SJCRH30 (cell line): ENCODE measurements around the gene OTUB2. TPM values are rescaled to one million over a fixed set of nuclear protein-coding genes. Genes with fewer than 3 reads are reported as not detected.
A peak's percentile ranks its signal among the peaks of the same experiment; 100 is the strongest.

Experiments used
- DNase-seq, 2 experiments: peaks; one replicate each; pipeline ENCODE4 v3.0.0-alpha.2; 2015 to 2020
- H3K27ac ChIP-seq: fragments of 250-450 bp; sonication (Bioruptor Pico); 2 replicates; pipeline ENCODE4 v1.5.1; 2020; ENCODE audit warnings: mild to moderate bottlenecking, moderate library complexity
- H3K27me3 ChIP-seq: fragments of 250-450 bp; sonication (Bioruptor Pico); 2 replicates; pipeline ENCODE4 v1.5.1; 2020; ENCODE audit warnings: mild to moderate bottlenecking, moderate library complexity
- H3K36me3 ChIP-seq: fragments of 250-450 bp; sonication (Bioruptor Pico); 2 replicates; pipeline ENCODE4 v1.5.1; 2020; ENCODE audit warnings: mild to moderate bottlenecking, moderate library complexity
- H3K4me1 ChIP-seq: fragments of 250-450 bp; sonication (Bioruptor Pico); 2 replicates; pipeline ENCODE4 v1.5.1; 2020; ENCODE audit warnings: mild to moderate bottlenecking, moderate library complexity
- H3K4me3 ChIP-seq: fragments of 250-450 bp; sonication (Bioruptor Pico); 2 replicates; pipeline ENCODE4 v1.5.1; 2020; ENCODE audit warnings: mild to moderate bottlenecking, moderate library complexity
- H3K9me3 ChIP-seq: fragments of 250-450 bp; sonication (Bioruptor Pico); replicated peaks from 2 replicates; pipeline ENCODE4 v1.5.1; 2020; ENCODE audit warnings: mild to moderate bottlenecking, moderate library complexity
- total RNA-seq: library from RNA; depleted of rRNA; stranded (reverse); fragments of >200 nt; shearing (Covaris generic); gene quantifications from 2 replicates; pipeline ENCODE4 v1.2.3, GENCODE V29; 2014

OTUB2 gene
- total RNA-seq, 1 experiment from 2014 or later = 0.55 TPM

- H3K9me3 ChIP-seq = no peaks in the 10 kb centered on the region
- no peaks in the 10 kb centered on the region for H3K27me3 ChIP-seq
- H3K4me1 ChIP-seq = peaks cover 8% of the 10 kb centered on the region
- DNase-seq = no peak
- H3K27ac ChIP-seq = no peak overlapping the region
- H3K36me3 ChIP-seq = no peaks in the 10 kb centered on the region
- no peak overlapping the region for H3K4me3 ChIP-seq
These were observed 22.1 kb upstream of the OTUB2 start for GRCh38 chr14:94004015-94004414.

DNA sequence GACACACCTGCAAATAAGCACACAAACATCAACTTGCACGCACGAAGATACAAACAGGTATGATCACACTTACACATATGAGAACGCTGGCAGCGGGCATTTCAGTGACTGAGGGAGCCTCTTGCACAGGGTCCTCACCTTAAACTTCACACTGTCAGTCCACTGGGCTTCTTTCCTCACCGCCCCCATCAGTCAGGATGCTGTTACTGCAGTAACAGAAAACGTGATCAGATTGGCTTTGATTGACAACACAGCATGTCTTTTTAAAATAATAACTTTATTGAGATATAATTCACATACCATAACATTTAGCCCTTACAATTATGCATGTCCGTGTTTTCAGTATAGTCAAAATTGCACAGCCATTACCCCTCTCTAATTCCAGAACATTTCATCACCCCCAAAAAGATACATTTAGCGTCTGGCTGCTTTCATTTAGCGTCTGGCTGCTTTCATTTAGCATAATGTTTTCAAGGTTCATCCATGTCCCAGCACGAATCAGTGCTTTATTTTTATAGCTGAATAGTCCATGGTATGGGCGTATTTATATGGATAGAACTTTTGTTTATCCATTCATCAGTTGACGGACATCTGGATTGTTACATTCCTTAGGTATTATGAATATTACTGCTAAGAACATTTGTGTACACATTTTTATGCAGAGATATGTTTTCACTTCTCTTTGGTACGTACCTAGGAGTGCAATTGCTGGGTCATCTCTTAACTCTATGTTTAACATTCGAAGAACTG is 20.6 kb upstream of the OTUB2 start:
- Histone ChIP-seq H3K4me1 (peaks cover 19% of the 10 kb centered on the region), H3K4me3 (no peak overlapping the region), H3K27ac (no peak overlapping the region), H3K36me3 (no peaks in the 10 kb centered on the region), H3K27me3 (no peaks in the 10 kb centered on the region), H3K9me3 (no peaks in the 10 kb centered on the region)
- no peak for DNase-seq

DNA sequence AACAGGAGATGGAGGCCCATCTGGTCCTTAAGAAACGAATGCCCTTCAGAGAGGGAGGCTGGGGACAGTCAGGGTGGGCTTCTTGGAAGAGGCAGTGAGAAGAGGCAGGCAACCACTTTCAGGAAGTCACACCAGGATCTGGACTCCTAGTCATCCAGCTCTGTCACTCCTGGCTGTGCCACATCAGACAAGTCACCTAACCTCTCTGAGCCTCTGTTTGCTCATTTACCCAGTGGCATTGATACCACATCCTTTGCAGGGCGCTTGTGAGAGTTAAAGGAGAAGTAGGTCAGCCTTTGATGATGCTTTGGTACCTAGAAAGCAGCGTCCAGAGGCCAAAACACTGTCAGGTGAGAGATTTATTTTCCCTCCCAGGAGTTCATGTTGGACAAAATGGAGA is 17.9 kb upstream of the OTUB2 start:
- Histone ChIP-seq H3K36me3 (no peaks in the 10 kb centered on the region), H3K9me3 (no peaks in the 10 kb centered on the region), H3K4me1 (peaks cover 11% of the 10 kb centered on the region), H3K4me3 (no peak overlapping the region), H3K27ac (no peak overlapping the region), H3K27me3 (no peaks in the 10 kb centered on the region)
- DNase-seq = no peak

DNA sequence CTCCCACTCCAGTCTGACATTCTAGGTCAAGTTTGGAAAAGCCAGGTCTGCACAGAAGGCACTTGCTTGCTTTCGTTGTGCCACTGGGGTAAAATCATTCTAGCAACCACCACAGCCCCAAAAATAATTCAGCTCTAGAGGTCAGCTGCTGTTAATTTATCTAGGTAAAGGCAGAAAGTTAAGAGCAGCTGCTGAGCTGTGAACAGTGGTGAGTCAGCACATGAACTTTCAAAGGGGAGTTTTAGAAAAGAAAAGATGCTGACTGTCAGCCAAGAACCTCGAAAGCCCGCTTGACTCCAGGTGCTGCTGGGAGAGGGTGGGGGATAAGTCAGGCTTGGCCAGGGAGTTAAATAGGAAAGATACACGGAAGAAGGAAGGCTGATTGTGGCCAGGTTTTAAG is 16.4 kb upstream of the OTUB2 start:
- H3K9me3 ChIP-seq = no peaks in the 10 kb centered on the region
- no peak overlapping the region for H3K4me3 ChIP-seq
- H3K4me1 ChIP-seq = peaks cover 11% of the 10 kb centered on the region
- no peaks in the 10 kb centered on the region for H3K36me3 ChIP-seq
- DNase-seq = peak; percentile 39 to 72
- no peaks in the 10 kb centered on the region for H3K27me3 ChIP-seq
- H3K27ac ChIP-seq = no peak overlapping the region

GRCh38 chr14:94010625-94011024 is 15.5 kb upstream of the OTUB2 start:
- Histone ChIP-seq H3K36me3 (no peaks in the 10 kb centered on the region), H3K27me3 (no peaks in the 10 kb centered on the region), H3K4me1 (peaks cover 11% of the 10 kb centered on the region), H3K27ac (no peak overlapping the region), H3K4me3 (no peak overlapping the region), H3K9me3 (no peaks in the 10 kb centered on the region)
- DNase-seq = no peak

DNA sequence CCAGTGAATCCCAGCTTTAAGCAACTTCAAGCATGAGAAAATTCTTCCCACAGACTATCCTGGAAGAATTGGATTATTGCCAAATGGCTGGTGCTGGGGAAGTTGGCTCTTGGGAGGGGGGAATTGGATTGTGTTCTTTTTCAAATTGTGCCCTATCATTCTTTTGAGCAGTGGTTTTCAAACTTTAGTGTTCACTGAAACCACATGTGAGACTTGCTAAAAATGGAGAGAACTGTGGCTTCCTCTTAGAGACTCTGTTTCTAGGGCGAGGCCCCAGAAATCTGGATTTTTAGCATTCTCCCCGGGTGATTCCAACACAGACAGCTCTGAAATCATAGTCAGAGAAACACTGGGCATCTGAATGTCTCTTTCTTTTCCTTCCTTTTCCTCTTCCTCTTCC is 14.3 kb upstream of the OTUB2 start:
- no peak for DNase-seq
- Histone ChIP-seq H3K36me3 (no peaks in the 10 kb centered on the region), H3K4me1 (peaks cover 11% of the 10 kb centered on the region), H3K27me3 (no peaks in the 10 kb centered on the region), H3K4me3 (no peak overlapping the region), H3K27ac (no peak overlapping the region), H3K9me3 (no peaks in the 10 kb centered on the region)

- peaks cover 9% of the 10 kb centered on the region for H3K4me1 ChIP-seq
- no peaks in the 10 kb centered on the region for H3K36me3 ChIP-seq
- no peaks in the 10 kb centered on the region for H3K27me3 ChIP-seq
- no peaks in the 10 kb centered on the region for H3K9me3 ChIP-seq
- H3K4me3 ChIP-seq = no peak overlapping the region
- DNase-seq = no peak
- no peak overlapping the region for H3K27ac ChIP-seq
These were observed 11.8 kb upstream of the OTUB2 start for GRCh38 chr14:94014382-94014781.

- Histone ChIP-seq H3K4me1 (peaks cover 2% of the 10 kb centered on the region), H3K36me3 (no peaks in the 10 kb centered on the region), H3K4me3 (no peak overlapping the region), H3K27me3 (no peaks in the 10 kb centered on the region), H3K27ac (no peak overlapping the region), H3K9me3 (no peaks in the 10 kb centered on the region)
- no peak for DNase-seq
These were observed 10.9 kb upstream of the OTUB2 start for GRCh38 chr14:94015223-94015622.

DNA sequence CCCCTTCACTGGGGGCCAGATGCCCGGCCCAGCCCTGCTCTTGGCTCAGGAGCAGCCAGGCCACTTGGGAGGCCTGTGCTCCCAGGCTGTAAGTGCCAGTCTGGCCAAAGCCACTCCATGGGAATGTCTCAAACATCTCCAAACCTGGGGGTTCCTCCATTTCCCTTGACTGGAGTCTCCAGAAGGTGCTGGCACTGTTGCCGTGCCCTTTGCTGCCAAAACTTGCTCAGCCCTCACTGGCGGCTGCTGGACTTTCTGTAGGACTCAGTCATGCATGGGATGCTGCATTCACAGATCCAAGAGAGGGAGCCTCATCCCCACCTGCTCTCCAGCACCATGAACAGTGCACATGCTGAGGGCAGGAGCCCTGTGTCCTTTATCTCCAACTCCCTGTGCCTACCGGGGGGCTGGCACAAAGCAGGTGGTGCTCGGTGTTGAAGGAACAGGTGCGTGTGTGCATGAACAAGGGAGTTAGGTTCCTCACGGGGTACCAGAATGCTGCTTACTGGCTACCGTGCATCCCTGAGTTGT is 9.6 kb upstream of the OTUB2 start:
- Histone ChIP-seq H3K36me3 (no peaks in the 10 kb centered on the region), H3K4me1 (no peaks in the 10 kb centered on the region), H3K4me3 (no peak overlapping the region), H3K27me3 (no peaks in the 10 kb centered on the region), H3K9me3 (no peaks in the 10 kb centered on the region), H3K27ac (no peak overlapping the region)
- DNase-seq = no peak

DNA sequence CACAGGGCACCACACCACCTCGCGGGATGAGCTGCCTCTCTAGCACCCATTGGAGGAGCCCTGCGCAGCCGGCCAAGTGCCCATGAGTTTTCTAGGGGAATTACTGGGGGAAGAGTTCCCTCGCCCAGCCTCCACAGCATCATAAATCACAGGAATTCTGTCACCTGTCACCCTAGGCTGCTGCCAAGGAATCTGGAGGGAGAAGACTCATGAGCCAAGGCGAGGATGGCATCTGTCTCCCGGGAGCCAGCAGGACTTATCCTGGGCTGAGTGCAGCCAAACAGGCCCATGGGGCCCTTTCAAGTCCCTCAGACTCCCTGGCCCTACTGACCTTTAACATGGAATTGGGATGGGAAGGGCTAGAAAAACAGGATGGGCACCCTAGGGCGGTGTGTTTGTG is 7.8 kb upstream of the OTUB2 start:
- H3K27me3 ChIP-seq = no peaks in the 10 kb centered on the region
- no peak overlapping the region for H3K27ac ChIP-seq
- no peaks in the 10 kb centered on the region for H3K9me3 ChIP-seq
- H3K4me1 ChIP-seq = no peaks in the 10 kb centered on the region
- DNase-seq = no peak
- H3K4me3 ChIP-seq = no peak overlapping the region
- H3K36me3 ChIP-seq = no peaks in the 10 kb centered on the region

GRCh38 chr14:94019329-94019728 is 6.8 kb upstream of the OTUB2 start:
- no peak overlapping the region for H3K27ac ChIP-seq
- no peak for DNase-seq
- no peaks in the 10 kb centered on the region for H3K9me3 ChIP-seq
- H3K4me3 ChIP-seq = no peak overlapping the region
- no peaks in the 10 kb centered on the region for H3K27me3 ChIP-seq
- no peaks in the 10 kb centered on the region for H3K36me3 ChIP-seq
- H3K4me1 ChIP-seq = no peaks in the 10 kb centered on the region

DNA sequence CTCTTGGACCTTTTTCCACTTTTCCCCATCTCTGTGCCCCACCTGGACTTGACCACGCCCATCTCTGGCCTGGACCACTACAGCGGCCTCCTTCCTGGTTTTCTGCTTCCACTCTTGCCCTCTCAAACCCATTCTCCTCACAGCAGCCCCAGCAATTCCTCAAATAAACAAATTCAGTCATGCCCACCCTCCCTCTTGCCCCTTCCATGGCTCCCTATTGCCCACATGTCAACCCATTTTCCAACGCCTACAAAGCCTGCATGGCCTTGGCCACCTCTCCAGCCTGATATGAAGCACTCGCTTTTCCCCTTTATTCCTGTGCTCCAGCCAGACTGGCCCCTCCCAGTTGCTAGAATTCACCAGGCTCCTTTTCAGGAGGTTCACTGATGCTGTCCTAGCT is 5.9 kb upstream of the OTUB2 start:
- no peak for DNase-seq
- Histone ChIP-seq H3K27me3 (no peaks in the 10 kb centered on the region), H3K4me1 (no peaks in the 10 kb centered on the region), H3K36me3 (no peaks in the 10 kb centered on the region), H3K4me3 (no peak overlapping the region), H3K9me3 (no peaks in the 10 kb centered on the region), H3K27ac (no peak overlapping the region)

DNA sequence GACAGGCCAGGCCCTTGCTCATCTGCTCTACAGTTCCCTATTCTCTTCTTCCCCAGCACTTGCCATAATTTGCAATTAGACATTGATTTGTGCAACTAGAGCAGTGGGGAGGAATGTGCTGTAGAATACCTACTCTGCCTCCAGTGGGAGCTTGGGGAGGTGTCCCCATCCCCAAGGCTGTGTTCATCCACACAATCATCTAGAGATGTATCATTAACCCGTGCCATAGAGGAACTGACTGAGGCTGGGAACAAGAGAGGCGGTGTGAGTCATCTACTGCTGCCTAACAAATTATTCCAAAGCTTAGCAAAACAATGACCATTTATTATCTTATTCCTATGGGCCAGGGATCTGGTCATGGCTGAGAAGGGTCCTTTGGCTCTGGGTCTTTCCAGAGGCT is 5.1 kb upstream of the OTUB2 start:
- no peaks in the 10 kb centered on the region for H3K36me3 ChIP-seq
- no peak for DNase-seq
- H3K27ac ChIP-seq = no peak overlapping the region
- no peaks in the 10 kb centered on the region for H3K9me3 ChIP-seq
- no peaks in the 10 kb centered on the region for H3K27me3 ChIP-seq
- H3K4me3 ChIP-seq = no peak overlapping the region
- H3K4me1 ChIP-seq = no peaks in the 10 kb centered on the region

GRCh38 chr14:94021416-94022157 is 4.6 kb upstream of the OTUB2 start:
- DNase-seq = no peak

DNA sequence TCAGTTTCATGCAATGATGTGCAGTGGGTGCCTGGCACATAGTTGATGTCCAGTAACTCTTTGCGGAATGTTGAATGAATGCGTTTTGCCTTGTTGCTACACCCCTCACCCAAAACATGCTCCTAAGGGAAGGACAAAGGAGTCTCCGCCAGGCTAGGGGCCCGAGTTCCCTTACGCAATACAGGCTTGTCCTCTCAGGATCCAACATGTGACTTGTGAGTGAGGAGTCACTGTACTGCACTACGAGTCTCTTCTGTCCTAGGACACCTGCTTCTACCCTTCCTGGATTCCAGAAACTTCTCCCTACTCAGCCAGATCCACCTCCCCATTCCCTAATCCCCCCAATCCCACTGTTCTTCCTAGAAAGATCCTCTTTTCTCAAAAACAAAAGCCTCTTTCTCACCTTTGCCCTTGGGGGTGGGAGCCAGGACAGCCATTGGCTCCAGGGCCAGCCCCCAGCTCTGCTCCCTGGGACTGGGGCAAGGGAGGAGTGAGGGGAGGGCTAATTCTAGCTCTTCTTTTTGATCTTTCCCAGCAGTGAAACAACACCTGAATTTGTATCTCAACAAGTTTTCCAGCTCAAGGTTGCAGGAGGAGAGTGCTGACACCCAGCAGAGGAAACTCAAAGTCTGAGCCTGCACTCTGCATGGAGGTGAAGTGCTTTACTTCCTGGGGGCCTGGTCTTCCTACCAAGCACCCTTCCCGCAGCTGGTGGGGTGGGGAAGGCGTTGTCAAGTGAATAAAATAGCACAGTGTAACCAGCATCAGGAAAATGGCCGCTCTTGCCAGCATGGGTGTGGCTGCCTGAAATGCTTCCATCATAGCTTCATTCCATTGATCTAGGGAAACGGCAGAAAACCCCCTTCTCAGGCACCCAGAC is 3.4 kb upstream of the OTUB2 start:
- Histone ChIP-seq H3K4me3 (no peak overlapping the region), H3K9me3 (no peaks in the 10 kb centered on the region), H3K4me1 (no peaks in the 10 kb centered on the region), H3K27me3 (peaks cover 5% of the 10 kb centered on the region; the same call in 1 of the 2 replicates), H3K27ac (no peak overlapping the region), H3K36me3 (no peaks in the 10 kb centered on the region)
- DNase-seq = no peak

More at GRCh38 chr14:94021416-94022157, 4.6 kb upstream of the OTUB2 start:
- Histone ChIP-seq H3K27me3 (no peaks in the 10 kb centered on the region), H3K4me3 (no peak overlapping the region), H3K9me3 (no peaks in the 10 kb centered on the region), H3K36me3 (no peaks in the 10 kb centered on the region), H3K27ac (no peak overlapping the region), H3K4me1 (no peaks in the 10 kb centered on the region)
